MM.1S (cell line): Measurements from ENCODE around the gene MTCH2.
A peak's percentile ranks its signal among the peaks of the same experiment; 100 is the strongest.

Source experiments
- DNase-seq: peaks from one replicate; pipeline ENCODE4 v3.0.0-alpha.2; 2015
- H2AFZ ChIP-seq: fragments of 300-600 bp; sonication (generic); 2 replicates; pipeline ENCODE4 v1.6.0; 2016; ENCODE audit warnings: antibody characterized with exemption, low read length
- H3F3A ChIP-seq: fragments of 300-600 bp; sonication (generic); 2 replicates; pipeline ENCODE4 v1.6.1; 2016; ENCODE audit warnings: mild to moderate bottlenecking, antibody characterized with exemption, low read length, moderate library complexity, mixed read lengths; ENCODE audit not compliant: insufficient read depth
- H3K27ac ChIP-seq: fragments of 300-600 bp; sonication (generic); 2 replicates; pipeline ENCODE4 v1.5.1; 2016; ENCODE audit warnings: mild to moderate bottlenecking, low read length
- H3K27me3 ChIP-seq: fragments of 300-600 bp; sonication (generic); replicated peaks from 2 replicates; pipeline ENCODE4 v1.6.0; 2016; ENCODE audit warnings: low read length; ENCODE audit not compliant: insufficient read depth
- H3K36me3 ChIP-seq: fragments of 300-600 bp; sonication (generic); replicated peaks from 2 replicates; pipeline ENCODE4 v1.6.1; 2016; ENCODE audit warnings: mild to moderate bottlenecking, low read length, mixed read lengths; ENCODE audit not compliant: insufficient read depth
- H3K4me1 ChIP-seq: fragments of 300-600 bp; sonication (generic); 2 replicates; pipeline ENCODE4 v1.6.1; 2016; ENCODE audit warnings: low read length, mixed read lengths
- H3K4me2 ChIP-seq: fragments of 300-600 bp; sonication (generic); 2 replicates; pipeline ENCODE4 v1.6.0; 2016; ENCODE audit warnings: low read depth, low read length
- H3K4me3 ChIP-seq: fragments of 300-600 bp; sonication (generic); 2 replicates; pipeline ENCODE4 v1.5.1; 2016; ENCODE audit warnings: low read length, mixed read lengths
- H3K79me2 ChIP-seq: fragments of 300-600 bp; sonication (generic); 2 replicates; pipeline ENCODE4 v1.6.1; 2016; ENCODE audit warnings: mixed run types, low read length, mixed read lengths
- H3K9ac ChIP-seq: fragments of 300-600 bp; sonication (generic); 2 replicates; pipeline ENCODE4 v1.6.1; 2016; ENCODE audit warnings: low read length, mixed read lengths
- H3K9me2 ChIP-seq: fragments of 300-600 bp; sonication (generic); replicated peaks from 2 replicates; pipeline ENCODE4 v1.6.1; 2016; ENCODE audit warnings: mild to moderate bottlenecking, low read length, mixed read lengths; ENCODE audit not compliant: insufficient read depth
- H3K9me3 ChIP-seq: fragments of 300-600 bp; sonication (generic); replicated peaks from 2 replicates; pipeline ENCODE4 v1.6.1; 2016; ENCODE audit warnings: mild to moderate bottlenecking, low read length, mixed read lengths; ENCODE audit not compliant: insufficient read depth
- H4K20me1 ChIP-seq: fragments of 300-600 bp; sonication (generic); 2 replicates; pipeline ENCODE4 v1.6.1; 2016; ENCODE audit warnings: mild to moderate bottlenecking, low read length, moderate library complexity, mixed read lengths; ENCODE audit not compliant: insufficient read depth
- CTCF ChIP-seq: fragments of 300-600 bp; sonication (generic); IDR thresholded peaks from 2 replicates; pipeline ENCODE4 v1.5.1; 2016; ENCODE audit warnings: antibody characterized with exemption, low read length, mixed read lengths
- EZH2 ChIP-seq: fragments of 300-600 bp; sonication (generic); optimal IDR thresholded peaks from 2 replicates; pipeline ENCODE3; 2017; ENCODE audit warnings: low read depth, mild to moderate bottlenecking, antibody characterized with exemption, low read length, mixed read lengths
- EZH2phosphoT487 ChIP-seq: fragments of 300-600 bp; sonication (generic); IDR thresholded peaks from 2 replicates; pipeline ENCODE4 v1.6.1; 2018; ENCODE audit warnings: antibody characterized with exemption, low read length

MTCH2 gene

DNA sequence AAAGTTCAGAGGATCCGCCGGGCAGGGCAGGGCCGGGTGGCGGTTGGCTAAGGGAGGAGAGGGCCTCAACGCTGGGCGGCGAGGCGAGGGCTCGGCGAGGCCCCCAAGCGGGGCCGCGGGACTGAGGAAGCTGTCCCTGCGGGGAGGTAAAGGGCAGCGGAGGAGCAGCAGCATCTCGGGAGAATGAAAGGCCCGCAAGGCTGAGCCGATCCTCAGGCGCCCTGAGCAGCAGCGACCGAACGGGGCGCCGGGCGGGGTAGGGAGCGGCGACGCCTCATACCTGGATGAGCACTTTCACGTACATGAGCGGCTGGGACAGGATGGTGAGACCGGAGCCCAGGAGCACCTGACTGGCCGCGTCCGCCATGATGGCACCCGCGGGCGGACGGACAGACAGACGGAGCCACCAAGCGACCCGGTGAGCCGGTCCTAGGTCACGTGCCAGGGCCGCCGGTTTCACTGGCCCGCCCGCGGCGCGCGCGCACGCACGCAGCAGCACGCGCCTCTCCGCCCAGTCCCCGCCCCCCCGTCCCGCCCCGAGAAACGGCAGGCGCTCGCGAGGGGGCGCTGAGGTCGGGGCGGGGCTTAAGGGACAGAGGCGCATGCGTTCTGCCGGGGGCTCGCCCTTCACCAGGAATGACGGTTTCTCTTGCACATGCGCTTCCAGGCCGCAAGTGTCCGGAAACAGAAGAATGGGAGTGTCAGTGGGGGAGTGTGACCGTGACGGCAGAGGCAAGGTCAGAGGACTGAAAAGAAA lies at the start of gene MTCH2:
MTCH2 (minus strand) TSS at position 461 of the 757 bp plus-strand sequence; CDS start at position 367, 94 bp downstream.
- Histone ChIP-seq H3F3A (peaks cover 8% of the 10 kb centered on the region), H3K9me3 (no peaks in the 10 kb centered on the region), H3K4me1 (peaks cover 5% of the 10 kb centered on the region; the same call in 1 of the 2 replicates), H3K9ac (peak within 1 kb of the TSS; percentile 86), H3K27me3 (no peaks in the 10 kb centered on the region), H2AFZ (peak within 1 kb of the TSS; percentile 81), H3K27ac (peak within 1 kb of the TSS; percentile 72), H3K4me3 (peak within 1 kb of the TSS; percentile 89), H3K79me2 (peaks cover 38% of the 10 kb centered on the region), H4K20me1 (no peaks in the 10 kb centered on the region), H3K9me2 (no peaks in the 10 kb centered on the region), H3K36me3 (no peaks in the 10 kb centered on the region; the same call in 1 of the 2 replicates), H3K4me2 (peak within 1 kb of the TSS; percentile 73)
- TF ChIP-seq EZH2phosphoT487 (no peak), CTCF (0 out of 2 replicates have a peak, but pooled peaks have one; percentile 6), EZH2 (no peak)
- peak; percentile 96 for DNase-seq

DNA sequence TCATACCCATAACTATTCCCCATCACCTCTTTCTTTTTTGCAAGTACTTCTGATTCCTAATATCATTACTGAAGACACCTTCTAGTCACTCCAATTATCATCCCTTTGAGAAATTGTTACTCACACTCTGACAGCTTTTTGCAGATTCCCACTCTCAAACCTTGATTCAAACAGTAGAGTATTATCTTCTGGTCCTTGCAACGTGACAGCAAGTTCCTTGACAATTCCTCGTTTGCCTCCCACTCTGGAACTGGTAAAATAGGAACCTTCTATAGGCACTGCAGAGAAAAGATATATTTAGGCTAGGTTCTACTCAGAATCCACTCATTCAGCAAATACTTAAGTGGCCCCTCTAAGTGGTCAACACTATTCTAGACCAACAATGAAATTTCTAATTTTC lies 49.6 kb upstream of the MTCH2 start:
- H4K20me1 ChIP-seq, result no peaks in the 10 kb centered on the region
- no peaks in the 10 kb centered on the region for H3K4me1 ChIP-seq
- no peaks in the 10 kb centered on the region for H3K9me2 ChIP-seq
- no peaks in the 10 kb centered on the region for H3K27me3 ChIP-seq
- H3K9me3 ChIP-seq, result no peaks in the 10 kb centered on the region
- no peak for DNase-seq
- no peaks in the 10 kb centered on the region for H3F3A ChIP-seq
- no peak overlapping the region for H3K9ac ChIP-seq
- H3K4me3 ChIP-seq, result no peak overlapping the region
- H3K79me2 ChIP-seq, result no peaks in the 10 kb centered on the region
- no peak for TF ChIP-seq CTCF
- TF ChIP-seq EZH2, result no peak
- TF ChIP-seq EZH2phosphoT487, result no peak
- H3K4me2 ChIP-seq, result no peak overlapping the region
- no peak overlapping the region for H2AFZ ChIP-seq
- H3K36me3 ChIP-seq, result no peaks in the 10 kb centered on the region
- H3K27ac ChIP-seq, result no peak overlapping the region

DNA sequence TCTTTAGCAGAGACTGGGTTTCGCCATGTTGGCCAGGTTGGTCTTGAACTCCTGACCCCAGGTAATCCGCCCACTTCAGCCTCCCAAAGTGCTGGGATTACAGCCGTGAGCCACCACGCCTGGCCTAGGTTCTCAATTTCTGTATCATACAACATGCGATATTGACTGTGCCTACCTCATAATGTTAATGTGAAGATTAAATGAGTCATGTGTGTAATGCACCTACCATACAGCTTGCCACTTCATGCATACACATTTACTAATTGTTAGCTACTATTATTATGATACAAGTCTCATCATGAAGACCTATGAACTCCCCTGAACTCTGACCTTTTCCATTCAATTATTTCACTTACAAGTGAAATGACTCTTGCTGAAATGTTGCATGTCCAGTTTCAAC lies 47.1 kb upstream of the MTCH2 start:
- DNase-seq, result no peak
- Histone ChIP-seq H3K9me2 (no peaks in the 10 kb centered on the region), H3K4me2 (no peak overlapping the region), H3K27me3 (no peaks in the 10 kb centered on the region), H3K4me1 (no peaks in the 10 kb centered on the region), H3K9me3 (no peaks in the 10 kb centered on the region), H3K27ac (no peak overlapping the region), H2AFZ (no peak overlapping the region), H3K9ac (no peak overlapping the region), H3F3A (no peaks in the 10 kb centered on the region), H3K4me3 (no peak overlapping the region), H3K36me3 (no peaks in the 10 kb centered on the region), H4K20me1 (no peaks in the 10 kb centered on the region), H3K79me2 (no peaks in the 10 kb centered on the region)
- TF ChIP-seq EZH2, result no peak

- Histone ChIP-seq H3K79me2 (no peaks in the 10 kb centered on the region), H3K4me1 (no peaks in the 10 kb centered on the region), H3K4me3 (no peak overlapping the region), H3K27ac (no peak overlapping the region), H2AFZ (no peak overlapping the region), H3K4me2 (no peak overlapping the region), H3F3A (no peaks in the 10 kb centered on the region), H3K36me3 (no peaks in the 10 kb centered on the region), H3K9me3 (no peaks in the 10 kb centered on the region), H3K9ac (no peak overlapping the region), H3K9me2 (no peaks in the 10 kb centered on the region), H4K20me1 (no peaks in the 10 kb centered on the region), H3K27me3 (no peaks in the 10 kb centered on the region)
- no peak for DNase-seq
- TF ChIP-seq EZH2 (no peak), CTCF (no peak), EZH2phosphoT487 (no peak)
Observed at GRCh38 chr11:47688991-47689390, 46.6 kb upstream of the MTCH2 start.
